Retinal pigment epithelial cell (primary cell): ENCODE results near the gene CNKSR1.

Experiments used
- DNase-seq: peaks from one replicate; pipeline ENCODE4 v3.0.0-alpha.2; 2010; ENCODE audit warnings: low read depth
- H3K4me3 ChIP-seq: 2 replicates; pipeline ENCODE4 v1.5.1; 2011; ENCODE audit warnings: mild to moderate bottlenecking, low read length, control low read depth, moderate library complexity
- CTCF ChIP-seq: conservative IDR thresholded peaks from 2 replicates; pipeline ENCODE4 v1.5.1; 2011; ENCODE audit warnings: low read depth, low read length, control low read depth, inconsistent platforms

CNKSR1 gene

DNA sequence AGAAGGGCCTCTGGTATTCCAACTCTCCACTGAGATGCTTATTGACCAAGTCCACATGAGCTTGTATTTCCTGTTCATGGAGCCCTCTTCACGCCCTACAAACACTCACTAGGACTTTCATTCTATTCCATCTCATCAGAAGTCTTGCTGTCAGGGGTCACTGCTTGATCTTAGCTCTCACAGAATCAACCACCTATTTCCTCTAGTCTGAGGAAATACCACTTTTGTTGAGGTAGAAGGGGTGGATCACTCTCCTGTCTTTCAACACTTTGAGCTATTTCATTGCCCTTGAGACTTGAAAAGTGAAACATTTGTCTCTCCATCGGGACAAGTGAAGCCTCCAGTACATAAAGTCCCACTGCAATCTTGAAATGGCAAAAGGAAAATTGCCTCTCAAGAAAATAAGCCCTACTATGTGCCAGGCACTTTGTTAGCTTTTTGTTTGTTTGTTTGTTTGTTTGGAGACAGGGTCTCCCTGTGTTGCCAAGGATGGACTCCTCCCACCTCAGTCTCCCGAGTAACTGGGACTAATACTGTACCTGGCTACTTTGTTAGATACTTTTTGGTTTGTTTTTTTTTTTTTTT, 38.2 kb upstream of the CNKSR1 start:
- no peak for TF ChIP-seq CTCF
- no peak for DNase-seq
- H3K4me3 ChIP-seq, result no peak overlapping the region

DNA sequence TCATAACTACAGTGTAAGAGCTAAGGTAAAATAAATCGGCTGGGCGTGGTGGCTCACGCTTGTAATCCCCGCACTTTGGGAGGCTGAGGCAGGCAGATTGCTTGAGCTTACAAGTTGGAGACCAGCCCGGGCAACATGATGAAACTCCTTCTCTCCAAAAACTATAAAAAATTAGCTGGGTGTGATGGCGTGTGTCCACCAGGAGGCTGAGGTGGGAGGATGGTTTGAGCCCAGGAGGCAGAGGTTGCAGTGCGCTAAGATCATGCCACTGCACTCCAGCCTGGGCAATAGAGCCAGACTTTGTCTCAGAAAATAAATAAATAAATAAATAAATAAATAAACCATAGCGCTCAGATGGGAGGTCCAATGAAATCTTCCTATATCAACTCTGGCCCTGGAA, 35.1 kb upstream of the CNKSR1 start:
- no peak overlapping the region for H3K4me3 ChIP-seq
- TF ChIP-seq CTCF, result no peak
- no peak for DNase-seq

DNA sequence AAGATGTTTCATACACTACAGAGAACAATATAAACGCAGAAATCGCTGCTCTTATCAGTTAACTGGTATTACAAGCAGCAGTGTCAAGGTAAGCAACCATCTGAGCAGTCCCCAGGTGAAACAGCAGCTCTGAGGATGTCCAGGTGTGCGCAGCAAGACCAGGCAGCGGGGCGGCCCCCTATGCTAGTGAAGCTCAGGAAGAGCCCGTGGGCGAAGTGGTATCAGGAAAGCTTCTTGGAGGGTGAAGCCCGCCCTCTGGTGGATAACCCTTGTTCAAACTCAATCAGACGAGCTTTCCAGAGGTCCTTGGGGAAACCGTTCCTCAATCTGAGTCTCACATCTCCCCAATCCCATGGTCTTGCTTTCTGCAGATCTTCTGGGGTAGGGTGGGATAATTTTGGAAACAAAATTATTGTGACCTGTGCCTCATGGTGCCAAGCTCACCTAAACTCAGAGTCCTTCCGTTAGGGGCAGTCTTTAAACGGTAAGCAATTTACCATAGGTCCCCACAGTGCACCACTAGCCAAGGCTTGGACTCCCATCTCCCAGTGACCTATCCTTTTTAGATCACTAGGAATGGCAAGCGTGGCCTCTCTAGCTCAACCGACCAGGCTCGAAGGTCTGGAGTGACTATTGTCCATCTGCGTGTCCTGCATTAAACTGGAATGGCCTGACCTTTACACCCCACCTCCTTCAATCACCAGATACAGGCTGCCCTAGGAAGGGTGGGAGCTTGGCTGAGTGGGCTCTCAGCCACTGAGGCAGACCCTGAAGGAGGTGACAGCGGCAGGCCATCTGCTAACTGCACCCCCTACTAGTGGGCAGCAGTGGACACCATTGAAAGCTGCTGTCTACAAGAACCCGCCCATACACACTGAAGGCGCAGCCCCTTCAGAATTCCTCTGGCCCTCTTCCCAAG, 32.0 kb upstream of the CNKSR1 start:
- peak; percentile 34 for DNase-seq
- no peak overlapping the region for H3K4me3 ChIP-seq
- peak; percentile 73 for TF ChIP-seq CTCF

DNA sequence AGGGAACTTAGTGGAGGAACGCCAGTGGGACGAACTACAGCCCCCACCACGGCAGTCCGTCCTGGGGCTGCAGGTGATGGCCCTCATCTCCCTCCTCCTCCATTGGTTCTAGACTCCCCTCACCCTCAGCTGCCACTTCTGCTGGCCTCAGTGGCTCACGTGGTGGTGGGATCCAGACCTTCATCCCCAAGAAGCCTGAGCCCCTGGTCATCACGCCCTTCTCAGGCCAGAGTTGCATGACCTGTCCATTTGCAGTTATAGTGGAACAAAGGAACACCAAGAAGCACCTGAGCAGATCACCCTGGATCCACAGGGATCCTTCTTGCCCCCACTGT, 31.4 kb upstream of the CNKSR1 start:
- no peak for TF ChIP-seq CTCF
- no peak overlapping the region for H3K4me3 ChIP-seq
- no peak for DNase-seq

DNA sequence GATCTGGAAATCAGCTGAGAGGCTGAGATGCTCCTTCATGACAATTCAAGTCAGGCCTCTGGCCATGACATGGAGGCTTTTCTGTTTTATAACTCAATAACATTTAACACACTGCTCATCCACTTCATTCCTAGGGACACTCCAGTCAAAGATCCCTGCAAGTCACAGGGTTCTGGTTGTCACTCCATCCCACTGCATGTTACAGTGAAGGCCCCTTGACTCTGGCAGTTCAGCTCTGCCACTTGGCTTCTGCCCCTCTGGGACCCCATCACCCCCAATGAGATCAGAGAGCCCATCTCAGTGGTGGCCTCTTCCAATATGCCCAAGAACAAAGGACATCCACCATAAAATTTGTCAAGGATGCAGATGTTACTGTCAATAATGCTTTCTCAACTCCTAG, 28.4 kb upstream of the CNKSR1 start:
- no peak for DNase-seq
- TF ChIP-seq CTCF, result no peak
- no peak overlapping the region for H3K4me3 ChIP-seq

DNA sequence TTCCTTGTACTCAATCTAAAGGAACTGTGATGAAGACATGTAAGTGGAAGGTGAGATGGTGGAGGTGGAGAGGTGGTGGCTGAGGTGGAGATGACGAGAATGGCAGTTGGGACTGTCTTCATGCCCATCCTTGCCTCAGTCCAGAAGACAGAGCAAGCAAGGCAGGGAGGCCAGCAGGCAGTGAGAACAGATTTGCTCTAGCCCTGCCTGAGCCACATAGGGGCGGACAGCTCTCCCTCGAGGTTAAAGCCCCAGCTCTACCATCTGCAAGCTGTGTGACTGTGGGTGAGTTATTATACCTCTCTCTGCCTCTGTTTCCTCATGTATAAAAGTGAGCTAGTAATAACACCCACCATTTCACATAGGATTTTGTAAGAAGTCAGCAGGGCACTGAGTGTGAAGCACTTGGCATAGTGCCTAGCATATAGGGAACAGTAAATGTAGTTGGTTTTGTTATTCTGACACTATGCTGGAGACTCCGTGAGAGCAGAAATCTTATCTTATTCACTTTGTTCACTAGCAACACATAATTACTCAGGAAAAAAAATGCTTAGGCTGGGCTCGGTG, 23.2 kb upstream of the CNKSR1 start:
- DNase-seq, result no peak
- no peak for TF ChIP-seq CTCF

More for the DNA sequence above, 23.2 kb upstream of the CNKSR1 start:
- H3K4me3 ChIP-seq, result no peak overlapping the region
